ENCODE measurements around the gene GAL3ST1. TPM values are rescaled to one million over a fixed set of nuclear protein-coding genes. Genes with fewer than 3 reads are reported as not detected.

GAL3ST1 gene
- total RNA-seq, 1 donor from 2014 or later, result 5.0 TPM

DNA sequence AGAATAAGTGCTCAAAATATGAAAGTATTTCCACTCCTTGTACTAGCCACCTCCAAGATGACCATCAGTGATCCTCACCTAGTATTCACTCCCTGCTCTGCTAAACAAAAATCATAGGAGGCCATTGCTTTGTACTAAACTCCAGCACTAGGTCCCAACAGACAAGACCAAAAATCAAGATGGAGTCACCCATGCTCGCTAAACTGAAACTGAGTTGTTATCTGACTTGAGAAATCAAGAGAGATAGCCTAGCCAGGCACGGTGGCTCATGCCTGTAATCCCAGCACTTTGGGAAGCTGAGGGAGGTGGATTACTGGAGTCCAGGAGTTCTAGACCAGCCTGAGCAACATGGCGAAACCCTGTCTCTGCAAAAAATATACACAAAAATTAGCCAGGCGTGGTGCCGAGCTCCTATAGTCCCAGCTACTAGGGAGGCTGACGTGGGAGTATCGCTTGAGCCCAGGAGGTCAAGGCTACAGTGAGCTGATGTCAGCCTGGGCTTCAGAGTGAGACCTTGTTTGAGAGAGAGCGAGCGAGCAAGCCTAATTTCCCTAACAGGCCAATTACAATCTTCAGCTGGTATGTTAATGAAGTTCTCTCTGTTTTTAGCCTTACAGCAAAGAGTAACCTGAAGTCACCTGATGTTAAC lies 37.3 kb downstream of the GAL3ST1 start:
- Mint-ChIP-seq H3K4me1 (ENCODE audit: unreplicated experiment) (no peaks in the 10 kb centered on the region), H3K36me3 (peaks cover 4% of the 10 kb centered on the region), H3K27me3 (peaks cover 5% of the 10 kb centered on the region), H3K27ac (no peak overlapping the region), H3K9me3 (no peaks in the 10 kb centered on the region), H3K4me3 (no peak overlapping the region)
- TF ChIP-seq, protein P1, sequence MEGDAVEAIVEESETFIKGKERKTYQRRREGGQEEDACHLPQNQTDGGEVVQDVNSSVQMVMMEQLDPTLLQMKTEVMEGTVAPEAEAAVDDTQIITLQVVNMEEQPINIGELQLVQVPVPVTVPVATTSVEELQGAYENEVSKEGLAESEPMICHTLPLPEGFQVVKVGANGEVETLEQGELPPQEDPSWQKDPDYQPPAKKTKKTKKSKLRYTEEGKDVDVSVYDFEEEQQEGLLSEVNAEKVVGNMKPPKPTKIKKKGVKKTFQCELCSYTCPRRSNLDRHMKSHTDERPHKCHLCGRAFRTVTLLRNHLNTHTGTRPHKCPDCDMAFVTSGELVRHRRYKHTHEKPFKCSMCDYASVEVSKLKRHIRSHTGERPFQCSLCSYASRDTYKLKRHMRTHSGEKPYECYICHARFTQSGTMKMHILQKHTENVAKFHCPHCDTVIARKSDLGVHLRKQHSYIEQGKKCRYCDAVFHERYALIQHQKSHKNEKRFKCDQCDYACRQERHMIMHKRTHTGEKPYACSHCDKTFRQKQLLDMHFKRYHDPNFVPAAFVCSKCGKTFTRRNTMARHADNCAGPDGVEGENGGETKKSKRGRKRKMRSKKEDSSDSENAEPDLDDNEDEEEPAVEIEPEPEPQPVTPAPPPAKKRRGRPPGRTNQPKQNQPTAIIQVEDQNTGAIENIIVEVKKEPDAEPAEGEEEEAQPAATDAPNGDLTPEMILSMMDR (conservative IDR thresholded peaks at IDR 0.05), result no peak
- DNase-seq (ENCODE audit: extremely low spot score, unreplicated experiment), result no peak

DNA sequence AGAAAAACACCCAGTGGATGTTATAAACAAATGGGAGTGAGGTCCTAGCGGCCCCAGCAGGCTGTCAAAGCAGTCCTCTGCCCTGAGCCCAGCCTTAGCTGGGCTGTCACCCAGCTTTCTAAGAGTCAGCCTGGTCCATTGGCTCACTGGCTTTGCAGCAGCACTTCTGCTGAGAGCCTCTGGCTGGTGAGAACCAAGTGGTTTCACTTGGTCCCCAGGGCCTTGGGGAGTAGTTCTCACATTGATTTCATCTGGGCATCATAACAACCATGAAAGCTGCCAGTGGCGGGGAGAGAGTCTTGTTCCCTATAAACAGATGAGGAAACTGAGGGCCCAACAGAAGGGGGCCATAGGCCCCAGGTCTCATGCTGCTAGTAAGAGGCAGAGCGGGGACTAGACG lies 39.3 kb downstream of the GAL3ST1 start:
- TF ChIP-seq, protein P1 (conservative IDR thresholded peaks at IDR 0.05), result no peak
- no peaks in the 10 kb centered on the region for H3K9me3 Mint-ChIP-seq
- H3K4me1 Mint-ChIP-seq (ENCODE audit: unreplicated experiment), result no peaks in the 10 kb centered on the region
- H3K36me3 Mint-ChIP-seq, result peaks cover 4% of the 10 kb centered on the region
- no peak overlapping the region for H3K27ac Mint-ChIP-seq
- no peak for DNase-seq (ENCODE audit: extremely low spot score, unreplicated experiment)
- H3K27me3 Mint-ChIP-seq, result no peaks in the 10 kb centered on the region
- no peak overlapping the region for H3K4me3 Mint-ChIP-seq

DNA sequence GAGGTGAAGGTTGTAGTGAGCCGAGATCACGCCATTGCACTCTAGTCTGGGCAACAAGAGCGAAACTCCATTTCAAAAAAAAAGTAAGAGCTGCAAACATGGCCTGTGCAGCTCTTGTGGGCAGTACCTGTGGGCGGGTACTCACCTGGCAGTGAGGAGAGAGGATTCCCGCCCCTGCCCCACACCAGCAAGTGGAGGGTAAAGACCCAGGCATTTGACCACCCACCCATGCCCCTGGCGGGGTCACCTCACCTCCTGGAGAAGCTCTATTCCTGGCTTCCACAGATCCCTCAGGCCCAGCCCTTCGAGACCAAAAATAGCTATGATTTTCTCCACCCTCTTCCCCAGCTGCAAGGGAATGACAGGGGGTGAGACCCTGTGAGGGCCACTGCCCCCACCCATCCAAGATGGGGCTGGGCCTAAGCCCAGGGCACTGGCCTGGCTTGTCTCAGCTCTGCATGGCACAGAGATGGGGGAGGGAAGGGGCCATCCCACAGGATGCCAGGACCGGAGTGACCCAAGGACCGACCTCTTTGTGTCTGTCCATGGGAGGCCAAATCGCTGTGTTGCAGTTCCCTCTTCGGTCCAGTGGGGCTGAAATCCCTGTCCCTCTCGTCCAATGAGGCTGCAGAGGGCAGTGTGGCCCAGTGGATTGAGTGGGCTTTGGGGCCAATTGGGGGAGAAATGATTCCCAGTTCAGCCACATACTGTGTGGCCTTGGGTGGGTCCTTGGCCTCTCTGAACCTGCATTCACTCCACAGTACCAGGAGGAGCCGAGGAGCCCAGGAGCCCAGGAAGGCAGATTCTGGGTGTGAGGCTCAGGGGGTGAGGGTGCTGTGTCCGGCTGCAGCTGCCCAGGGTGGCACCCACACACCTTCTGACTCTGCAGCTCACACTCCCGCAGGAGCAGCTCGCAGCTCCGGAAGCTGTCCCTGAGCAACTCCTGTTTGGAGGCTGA lies 42.5 kb downstream of the GAL3ST1 start:
- TF ChIP-seq, protein P1 (conservative IDR thresholded peaks at IDR 0.05), result no peak
- no peaks in the 10 kb centered on the region for H3K4me1 Mint-ChIP-seq (ENCODE audit: unreplicated experiment)
- no peak for DNase-seq (ENCODE audit: extremely low spot score, unreplicated experiment)
- no peaks in the 10 kb centered on the region for H3K9me3 Mint-ChIP-seq
- no peak overlapping the region for H3K4me3 Mint-ChIP-seq
- no peaks in the 10 kb centered on the region for H3K27me3 Mint-ChIP-seq
- H3K36me3 Mint-ChIP-seq, result peaks cover 4% of the 10 kb centered on the region
- H3K27ac Mint-ChIP-seq, result no peak overlapping the region

DNA sequence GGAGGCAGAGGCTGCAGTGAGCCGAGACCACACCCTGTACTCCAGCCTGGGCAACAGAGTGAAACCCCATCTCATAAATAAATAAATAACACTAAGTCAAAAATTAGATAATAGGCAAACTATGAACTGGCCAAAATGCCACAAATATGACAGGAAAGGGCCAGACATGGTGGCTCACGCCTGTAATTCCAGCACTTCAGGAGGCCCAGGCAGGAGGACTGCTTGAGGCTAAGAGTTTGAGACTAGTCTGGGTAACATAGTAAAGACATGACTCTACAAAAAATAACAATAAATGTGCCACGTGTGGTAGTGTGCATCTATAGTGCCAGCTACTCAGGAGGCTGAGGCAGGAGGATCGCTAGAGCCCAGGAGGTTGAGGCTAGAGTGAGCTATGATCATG lies 47.8 kb downstream of the GAL3ST1 start:
- H3K4me3 Mint-ChIP-seq, result no peak overlapping the region
- no peaks in the 10 kb centered on the region for H3K4me1 Mint-ChIP-seq (ENCODE audit: unreplicated experiment)
- TF ChIP-seq, protein P1 (conservative IDR thresholded peaks at IDR 0.05), result no peak
- no peaks in the 10 kb centered on the region for H3K9me3 Mint-ChIP-seq
- H3K27me3 Mint-ChIP-seq, result no peaks in the 10 kb centered on the region
- H3K27ac Mint-ChIP-seq, result no peak overlapping the region
- no peaks in the 10 kb centered on the region for H3K36me3 Mint-ChIP-seq
- no peak for DNase-seq (ENCODE audit: extremely low spot score, unreplicated experiment)

GRCh38 chr22:30523646-30524489 lies 50.6 kb downstream of the GAL3ST1 start:
- DNase-seq (ENCODE audit: extremely low spot score, unreplicated experiment), result no peak
- TF ChIP-seq, protein P1 (conservative IDR thresholded peaks at IDR 0.05), result no peak
- Mint-ChIP-seq H3K9me3 (no peaks in the 10 kb centered on the region), H3K36me3 (no peaks in the 10 kb centered on the region), H3K4me1 (ENCODE audit: unreplicated experiment) (no peaks in the 10 kb centered on the region), H3K27ac (no peak overlapping the region), H3K27me3 (peaks cover 4% of the 10 kb centered on the region), H3K4me3 (no peak overlapping the region)
